Karpas-422 (cell line): ENCODE results near the gene DLGAP1. TPM values are rescaled to one million over a fixed set of nuclear protein-coding genes. Genes with fewer than 3 reads are reported as not detected.
A peak's percentile ranks its signal among the peaks of the same experiment; 100 is the strongest.

Experiments used
- DNase-seq: peaks from one replicate; pipeline ENCODE4 v3.0.0-alpha.2; 2015
- H2AFZ ChIP-seq: fragments of 200-600 bp; sonication (generic); 2 replicates; pipeline ENCODE4 v1.6.1; 2014; ENCODE audit warnings: antibody characterized with exemption, low read length, mixed read lengths
- H3K27ac ChIP-seq: fragments of 200-600 bp; sonication (generic); 2 replicates; pipeline ENCODE4 v1.5.1; 2014; ENCODE audit warnings: mild to moderate bottlenecking, low read length, moderate library complexity
- H3K27me3 ChIP-seq: fragments of 200-600 bp; sonication (generic); 2 replicates; pipeline ENCODE4 v1.6.1; 2014; ENCODE audit warnings: low read length, mixed read lengths
- H3K36me3 ChIP-seq: fragments of 200-600 bp; sonication (generic); 2 replicates; pipeline ENCODE4 v1.6.1; 2014; ENCODE audit warnings: low read length, mixed read lengths; ENCODE audit not compliant: insufficient read depth
- H3K4me1 ChIP-seq: fragments of 200-600 bp; sonication (generic); 2 replicates; pipeline ENCODE4 v1.6.1; 2014; ENCODE audit warnings: mild to moderate bottlenecking, low read length, mixed read lengths
- H3K4me2 ChIP-seq: fragments of 200-600 bp; sonication (generic); 2 replicates; pipeline ENCODE4 v1.6.1; 2014; ENCODE audit warnings: low read length, low read depth, mild to moderate bottlenecking; ENCODE audit not compliant: poor library complexity, severe bottlenecking
- H3K4me3 ChIP-seq: fragments of 200-600 bp; sonication (generic); 2 replicates; pipeline ENCODE4 v1.5.1; 2014; ENCODE audit warnings: mild to moderate bottlenecking, antibody characterized with exemption, low read length, mixed read lengths
- H3K79me2 ChIP-seq: fragments of 200-600 bp; sonication (generic); 2 replicates; pipeline ENCODE4 v1.6.1; 2014; ENCODE audit warnings: mild to moderate bottlenecking, low read length, mixed read lengths
- H3K9ac ChIP-seq: fragments of 200-600 bp; sonication (generic); 2 replicates; pipeline ENCODE4 v1.6.0; 2014; ENCODE audit warnings: low read length
- H3K9me2 ChIP-seq: fragments of 200-600 bp; sonication (generic), shearing (Covaris generic); replicated peaks from 2 replicates; pipeline ENCODE4 v1.6.0; 2014; ENCODE audit warnings: mild to moderate bottlenecking, low read length, moderate library complexity; ENCODE audit not compliant: insufficient read depth
- H3K9me3 ChIP-seq: fragments of 300-700, 200-600 bp; sonication (generic); 2 replicates; pipeline ENCODE4 v1.6.1; 2014; ENCODE audit warnings: low read length, mixed read lengths
- H4K20me1 ChIP-seq: fragments of 200-600 bp; sonication (generic); 2 replicates; pipeline ENCODE4 v1.6.1; 2014; ENCODE audit warnings: mild to moderate bottlenecking, antibody characterized with exemption, low read length, low read depth; ENCODE audit not compliant: insufficient read depth
- total RNA-seq: library from RNA; depleted of rRNA; stranded (reverse); fragments of >200 nt; shearing (Covaris generic); gene quantifications from 2 replicates; pipeline ENCODE4 v1.2.3, GENCODE V29; 2014; ENCODE audit warnings: low replicate concordance

DLGAP1 gene
- total RNA-seq, 1 experiment from 2014 or later, result 8.8 TPM

- Histone ChIP-seq H4K20me1 (no peaks in the 10 kb centered on the region), H2AFZ (no peak overlapping the region), H3K9me2 (no peaks in the 10 kb centered on the region), H3K9me3 (no peaks in the 10 kb centered on the region), H3K4me2 (no peak overlapping the region), H3K4me3 (no peak overlapping the region), H3K36me3 (no peaks in the 10 kb centered on the region), H3K79me2 (no peaks in the 10 kb centered on the region), H3K9ac (no peak overlapping the region), H3K4me1 (no peaks in the 10 kb centered on the region), H3K27me3 (no peaks in the 10 kb centered on the region), H3K27ac (no peak overlapping the region)
- no peak for DNase-seq
Observed at GRCh38 chr18:3886575-3887322, 568.4 kb downstream of the DLGAP1 start.

- H3K27ac ChIP-seq, result no peak overlapping the region
- H3K36me3 ChIP-seq, result no peaks in the 10 kb centered on the region
- no peaks in the 10 kb centered on the region for H3K4me1 ChIP-seq
- no peaks in the 10 kb centered on the region for H3K79me2 ChIP-seq
- no peak overlapping the region for H2AFZ ChIP-seq
- H3K9me3 ChIP-seq, result no peaks in the 10 kb centered on the region
- H3K4me3 ChIP-seq, result no peak overlapping the region
- H3K27me3 ChIP-seq, result no peaks in the 10 kb centered on the region
- peak; percentile 65 for DNase-seq
- no peak overlapping the region for H3K9ac ChIP-seq
- H3K9me2 ChIP-seq, result no peaks in the 10 kb centered on the region
- no peaks in the 10 kb centered on the region for H4K20me1 ChIP-seq
- H3K4me2 ChIP-seq, result no peak overlapping the region
Observed at GRCh38 chr18:3885209-3885792, 569.8 kb downstream of the DLGAP1 start.

GRCh38 chr18:3879836-3880120 lies 575.3 kb downstream of the DLGAP1 start:
- DNase-seq, result no peak
- H3K27me3 ChIP-seq, result no peaks in the 10 kb centered on the region
- H3K79me2 ChIP-seq, result no peaks in the 10 kb centered on the region
- H3K9ac ChIP-seq, result no peak overlapping the region
- H3K27ac ChIP-seq, result no peak overlapping the region
- H3K4me3 ChIP-seq, result no peak overlapping the region
- H3K9me3 ChIP-seq, result no peaks in the 10 kb centered on the region
- peaks cover 13% of the 10 kb centered on the region for H3K4me1 ChIP-seq
- H3K4me2 ChIP-seq, result no peak overlapping the region
- no peaks in the 10 kb centered on the region for H4K20me1 ChIP-seq
- H3K9me2 ChIP-seq, result no peaks in the 10 kb centered on the region
- no peak overlapping the region for H2AFZ ChIP-seq
- H3K36me3 ChIP-seq, result no peaks in the 10 kb centered on the region

- Histone ChIP-seq H3K79me2 (no peaks in the 10 kb centered on the region), H3K4me3 (no peak overlapping the region), H3K9ac (no peak overlapping the region), H3K27me3 (no peaks in the 10 kb centered on the region), H3K4me2 (no peak overlapping the region), H2AFZ (no peak overlapping the region), H3K27ac (no peak overlapping the region), H4K20me1 (no peaks in the 10 kb centered on the region), H3K4me1 (peaks cover 13% of the 10 kb centered on the region), H3K9me3 (no peaks in the 10 kb centered on the region), H3K9me2 (no peaks in the 10 kb centered on the region), H3K36me3 (no peaks in the 10 kb centered on the region)
- DNase-seq, result no peak
Observed at GRCh38 chr18:3879114-3879835, 575.8 kb downstream of the DLGAP1 start.

- Histone ChIP-seq H3K9ac (no peak overlapping the region), H3K36me3 (no peaks in the 10 kb centered on the region), H3K4me2 (peak overlapping the region; percentile 32), H3K4me3 (no peak overlapping the region), H3K9me2 (no peaks in the 10 kb centered on the region), H4K20me1 (no peaks in the 10 kb centered on the region), H3K9me3 (no peaks in the 10 kb centered on the region), H3K79me2 (no peaks in the 10 kb centered on the region), H3K4me1 (peaks cover 13% of the 10 kb centered on the region), H3K27me3 (no peaks in the 10 kb centered on the region), H3K27ac (no peak overlapping the region), H2AFZ (no peak overlapping the region)
- no peak for DNase-seq
Observed at GRCh38 chr18:3878401-3878800, 576.7 kb downstream of the DLGAP1 start.

GRCh38 chr18:3877678-3878077 lies 577.4 kb downstream of the DLGAP1 start:
- Histone ChIP-seq H3K4me2 (no peak overlapping the region), H3K9me3 (no peaks in the 10 kb centered on the region), H3K9me2 (no peaks in the 10 kb centered on the region), H3K4me1 (peaks cover 14% of the 10 kb centered on the region), H3K36me3 (no peaks in the 10 kb centered on the region), H3K27me3 (no peaks in the 10 kb centered on the region), H3K9ac (no peak overlapping the region), H3K4me3 (no peak overlapping the region), H4K20me1 (no peaks in the 10 kb centered on the region), H3K27ac (no peak overlapping the region), H2AFZ (no peak overlapping the region), H3K79me2 (no peaks in the 10 kb centered on the region)
- no peak for DNase-seq

- H3K9ac ChIP-seq, result no peak overlapping the region
- no peaks in the 10 kb centered on the region for H3K9me2 ChIP-seq
- DNase-seq, result no peak
- peaks cover 17% of the 10 kb centered on the region for H3K4me1 ChIP-seq
- H3K36me3 ChIP-seq, result no peaks in the 10 kb centered on the region
- H4K20me1 ChIP-seq, result no peaks in the 10 kb centered on the region
- H3K79me2 ChIP-seq, result no peaks in the 10 kb centered on the region
- no peak overlapping the region for H3K4me2 ChIP-seq
- no peak overlapping the region for H3K4me3 ChIP-seq
- no peaks in the 10 kb centered on the region for H3K27me3 ChIP-seq
- no peak overlapping the region for H2AFZ ChIP-seq
- H3K27ac ChIP-seq, result no peak overlapping the region
- no peaks in the 10 kb centered on the region for H3K9me3 ChIP-seq
Observed at GRCh38 chr18:3875961-3876360, 579.1 kb downstream of the DLGAP1 start.

- Histone ChIP-seq H4K20me1 (no peaks in the 10 kb centered on the region), H3K4me1 (peaks cover 17% of the 10 kb centered on the region), H3K4me2 (no peak overlapping the region), H3K27ac (no peak overlapping the region), H3K9me3 (no peaks in the 10 kb centered on the region), H3K4me3 (no peak overlapping the region), H3K79me2 (no peaks in the 10 kb centered on the region), H3K9ac (no peak overlapping the region), H3K9me2 (no peaks in the 10 kb centered on the region), H2AFZ (no peak overlapping the region), H3K36me3 (no peaks in the 10 kb centered on the region), H3K27me3 (no peaks in the 10 kb centered on the region)
- no peak for DNase-seq
Observed at GRCh38 chr18:3875376-3875775, 579.7 kb downstream of the DLGAP1 start.
